SK-N-SH (cell line): ENCODE measurements around the gene KLF12. TPM values are rescaled to one million over a fixed set of nuclear protein-coding genes. Genes with fewer than 3 reads are reported as not detected.

Experiments used
- CTCF ChIA-PET: fragments of 300-600, 350-600 bp; formaldehyde crosslinking; extraction: SDS; loops from one replicate; lab custom pipeline; 2021; lab: Yijun Ruan, JAX
- POLR2A ChIA-PET: fragments of 350-600 bp; sonication (Branson Sonifier 250); formaldehyde crosslinking; extraction: SDS; loops from one replicate; lab custom pipeline; 2020; ENCODE audit warnings: antibody characterized with exemption, inconsistent platforms; lab: Yijun Ruan, JAX
- DNase-seq: peaks from one replicate; pipeline ENCODE4 v3.0.0; 2012
- H2AFZ ChIP-seq: fragments of 200-600 bp; sonication (generic); 2 replicates; pipeline ENCODE4 v1.8.1; 2016; ENCODE audit warnings: antibody characterized with exemption, mild to moderate bottlenecking, low read depth
- H3F3A ChIP-seq: fragments of 200-600 bp; sonication (generic); replicated peaks from 2 replicates; pipeline ENCODE3; 2016; ENCODE audit warnings: antibody characterized with exemption, mild to moderate bottlenecking; ENCODE audit not compliant: insufficient read depth
- H3K27ac ChIP-seq, 2 experiments: fragments of 200-500 bp in 1 of 2; fragments of 200-600 bp in 1 of 2; sonication (Bioruptor generic) in 1 of 2; sonication (generic), shearing (Covaris generic) in 1 of 2; 2 replicates each; pipeline versions ENCODE4 v1.5.1 to v1.6.1; 2014 to 2016; ENCODE audit warnings: low read depth in 2 of 2, inconsistent platforms in 1 of 2, low read length in 1 of 2, mild to moderate bottlenecking in 1 of 2, mixed read lengths in 1 of 2
- H3K27me3 ChIP-seq: fragments of 200-600 bp; sonication (generic), shearing (Covaris generic); 2 replicates; pipeline ENCODE4 v1.6.1; 2016; ENCODE audit warnings: mixed run types; ENCODE audit not compliant: insufficient read depth
- H3K36me3 ChIP-seq, 2 experiments: fragments of 200-500 bp in 1 of 2; fragments of 200-600 bp in 1 of 2; sonication (Bioruptor generic) in 1 of 2; sonication (generic) in 1 of 2; replicated peaks in 1 of 2; 2 replicates each; pipeline versions ENCODE3 to v1.5.1; 2014 to 2016; ENCODE audit warnings: low read length in 1 of 2, mild to moderate bottlenecking in 1 of 2; ENCODE audit not compliant: insufficient read depth in 2 of 2, control insufficient read depth in 1 of 2
- H3K4me1 ChIP-seq, 2 experiments: fragments of 200-500 bp in 1 of 2; fragments of 200-600 bp in 1 of 2; sonication (Bioruptor generic) in 1 of 2; sonication (generic), shearing (Covaris generic) in 1 of 2; 2 replicates each; pipeline versions ENCODE4 v1.5.1 to v1.6.1; 2014 to 2016; ENCODE audit warnings: low read depth in 1 of 2, low read length in 1 of 2, mixed run types in 1 of 2; ENCODE audit not compliant: insufficient read depth in 2 of 2, control insufficient read depth in 1 of 2
- H3K4me2 ChIP-seq: fragments of 200-600 bp; sonication (generic), shearing (Covaris generic); 2 replicates; pipeline ENCODE4 v1.6.1; 2017; ENCODE audit warnings: mixed run types
- H3K4me3 ChIP-seq, 2 experiments: fragments of 200-500 bp in 1 of 2; fragments of 200-600 bp in 1 of 2; sonication (Bioruptor generic) in 1 of 2; sonication (generic), shearing (Covaris generic) in 1 of 2; 2 replicates each; pipeline versions ENCODE4 v1.5.1 to v1.8.1; 2014 to 2016; ENCODE audit warnings: low read depth in 2 of 2, inconsistent platforms in 1 of 2, low read length in 1 of 2, mild to moderate bottlenecking in 1 of 2, mixed read lengths in 1 of 2, moderate library complexity in 1 of 2
- H3K79me2 ChIP-seq: fragments of 200-600 bp; sonication (generic); 2 replicates; pipeline ENCODE4 v1.8.1; 2017; ENCODE audit warnings: mild to moderate bottlenecking; ENCODE audit not compliant: insufficient read depth
- H3K9ac ChIP-seq: fragments of 200-600 bp; sonication (generic); 2 replicates; pipeline ENCODE4 v1.6.1; 2017; ENCODE audit warnings: mixed run types
- H3K9me2 ChIP-seq: fragments of 200-600 bp; sonication (generic); 2 replicates; pipeline ENCODE4 v1.6.1; 2017; ENCODE audit warnings: mixed run types
- H3K9me3 ChIP-seq: fragments of 200-600 bp; sonication (generic); 2 replicates; pipeline ENCODE4 v1.6.1; 2017; ENCODE audit warnings: mixed run types, mild to moderate bottlenecking, moderate library complexity
- H4K20me1 ChIP-seq: fragments of 200-600 bp; sonication (generic); 2 replicates; pipeline ENCODE4 v1.6.1; 2017; ENCODE audit warnings: mild to moderate bottlenecking, mixed run types; ENCODE audit not compliant: insufficient read depth
- FOSL2 ChIP-seq: IDR thresholded peaks from 2 replicates; pipeline ENCODE4 v1.4.0; 2012; ENCODE audit warnings: low read depth, mild to moderate bottlenecking, moderate library complexity, borderline replicate concordance
- IRF3 ChIP-seq: fragments of 150-350 bp; IDR thresholded peaks from 2 replicates; pipeline ENCODE4 v1.6.1; 2016; ENCODE audit warnings: mild to moderate bottlenecking, low read depth, low read length
- JUND ChIP-seq: IDR thresholded peaks from 2 replicates; pipeline ENCODE4 v1.4.0; 2012
- MXI1 ChIP-seq: IDR thresholded peaks from 2 replicates; pipeline ENCODE4 v1.6.1; 2012; ENCODE audit warnings: mild to moderate bottlenecking, low read depth, low read length, improper control_type of control experiment
- POLR2AphosphoS5 ChIP-seq: IDR thresholded peaks from 2 replicates; pipeline ENCODE4 v1.6.1; 2012; ENCODE audit warnings: low read depth, low read length
- RAD21 ChIP-seq: IDR thresholded peaks from 2 replicates; pipeline ENCODE4 v1.6.1; 2012; ENCODE audit warnings: mild to moderate bottlenecking, low read length
- SIN3A ChIP-seq: IDR thresholded peaks from 2 replicates; pipeline ENCODE4 v1.6.1; 2012; ENCODE audit warnings: low read depth, mild to moderate bottlenecking, low read length, moderate library complexity, borderline replicate concordance
- USF1 ChIP-seq: IDR thresholded peaks from 2 replicates; pipeline ENCODE4 v1.4.0; 2012; ENCODE audit warnings: low read depth, borderline replicate concordance
- YY1 ChIP-seq: IDR thresholded peaks from 2 replicates; pipeline ENCODE4 v1.4.0; 2012; ENCODE audit warnings: low read depth, mild to moderate bottlenecking
- ZBTB33 ChIP-seq: IDR thresholded peaks from 2 replicates; pipeline ENCODE4 v1.4.0; 2012; ENCODE audit warnings: low read depth, borderline replicate concordance
- WGBS: methylation state at CpG from one replicate; pipeline ENCODE4 v1.1.6; 2017; ENCODE audit warnings: low lambda C conversion rate; 5-methylcytosine and 5-hydroxymethylcytosine counted together
- polyA plus RNA-seq, 3 experiments: library from polyadenylated mRNA; depleted of rRNA; stranded (reverse); fragments of >200 nt; gene quantifications; 2 replicates each; pipeline ENCODE4 v1.2.3, GENCODE V29; 2012

The KLF12 gene
- polyA plus RNA-seq, 1 of the 3 experiments (the other 2 are of a cell fraction) = 2.4 TPM

GRCh38 chr13:74169676-74170075 is 35.5 kb upstream of the KLF12 start:
- TF ChIP-seq FOSL2 (no peak), IRF3 (no peak)
- DNase-seq = no peak
- Histone ChIP-seq H3K9ac (no peak overlapping the region), H3K4me2 (no peak overlapping the region), H3K4me3 (no peak overlapping the region), H2AFZ (no peak overlapping the region), H3K79me2 (no peaks in the 10 kb centered on the region), H3K9me2 (no peaks in the 10 kb centered on the region), H3K36me3 (no peaks in the 10 kb centered on the region), H3K27ac (no peak overlapping the region; a peak in 1 of 4 replicates), H4K20me1 (no peaks in the 10 kb centered on the region), H3K27me3 (no peaks in the 10 kb centered on the region), H3F3A (no peaks in the 10 kb centered on the region), H3K4me1 (peaks cover 0 to 7% of the 10 kb centered on the region in 2 experiments; a peak in 2 of 4 replicates), H3K9me3 (no peaks in the 10 kb centered on the region)
- CTCF ChIA-PET = interaction anchor here (1.0 to 1.7 kb wide), 3 partner anchors 14 to 17 kb away, joined by 3 to 4 read pairs (median 4); no protein-coding TSS in a partner anchor
- 26% methylated on average over 1 of the region's 1 CpG for WGBS
- POLR2A ChIA-PET = no interaction called here

GRCh38 chr13:74168263-74168675 is 34.1 kb upstream of the KLF12 start:
- no peaks in the 10 kb centered on the region for H4K20me1 ChIP-seq
- H2AFZ ChIP-seq = no peak overlapping the region
- no peak overlapping the region; a peak in 1 of 4 replicates for H3K27ac ChIP-seq
- H3K9me3 ChIP-seq = no peaks in the 10 kb centered on the region
- H3K4me2 ChIP-seq = no peak overlapping the region
- CTCF ChIA-PET = interaction anchor here (0.8 to 1.3 kb wide), 2 partner anchors 19 to 22 kb away, joined by 4 read pairs; no protein-coding TSS in a partner anchor
- no peaks in the 10 kb centered on the region for H3K79me2 ChIP-seq
- no peak overlapping the region for H3K9ac ChIP-seq
- no peak for DNase-seq
- no peak for TF ChIP-seq RAD21
- TF ChIP-seq USF1 = no peak
- no peak for TF ChIP-seq ZBTB33
- no peak for TF ChIP-seq MXI1
- TF ChIP-seq SIN3A = no peak
- no peak for TF ChIP-seq JUND
- no peak for TF ChIP-seq YY1
- no peak for TF ChIP-seq POLR2AphosphoS5
- H3K27me3 ChIP-seq = no peaks in the 10 kb centered on the region
- peaks cover 0 to 7% of the 10 kb centered on the region in 2 experiments; a peak in 2 of 4 replicates for H3K4me1 ChIP-seq
- no peaks in the 10 kb centered on the region for H3K9me2 ChIP-seq
- POLR2A ChIA-PET = no interaction called here
- H3F3A ChIP-seq = no peaks in the 10 kb centered on the region
- no peaks in the 10 kb centered on the region for H3K36me3 ChIP-seq
- no peak overlapping the region for H3K4me3 ChIP-seq
- 66% methylated on average over 4 of the region's 4 CpGs for WGBS
